ENCODE results near the gene DDX10.
A peak's percentile ranks its signal among the peaks of the same experiment; 100 is the strongest.

DNA sequence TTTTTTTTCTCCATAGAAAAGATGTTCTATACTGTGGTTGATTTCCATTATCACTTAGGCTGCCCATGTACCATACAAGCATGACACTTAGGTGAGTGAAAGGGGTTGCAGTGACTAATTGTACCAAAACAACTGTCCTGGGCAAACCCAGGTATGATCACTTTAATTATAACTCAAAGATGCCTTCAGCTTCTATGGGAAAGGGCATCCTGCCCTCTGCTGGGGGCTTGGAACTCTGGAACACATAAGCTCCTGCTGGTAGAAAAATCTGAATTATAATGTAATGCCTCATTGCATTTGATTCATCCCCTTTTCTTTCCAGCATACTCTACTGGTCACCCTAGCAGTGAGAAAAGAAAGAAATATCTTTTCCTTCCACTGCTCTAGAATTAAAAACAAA lies 206.3 kb downstream of the DDX10 start:
- TF ChIP-seq, protein P1, sequence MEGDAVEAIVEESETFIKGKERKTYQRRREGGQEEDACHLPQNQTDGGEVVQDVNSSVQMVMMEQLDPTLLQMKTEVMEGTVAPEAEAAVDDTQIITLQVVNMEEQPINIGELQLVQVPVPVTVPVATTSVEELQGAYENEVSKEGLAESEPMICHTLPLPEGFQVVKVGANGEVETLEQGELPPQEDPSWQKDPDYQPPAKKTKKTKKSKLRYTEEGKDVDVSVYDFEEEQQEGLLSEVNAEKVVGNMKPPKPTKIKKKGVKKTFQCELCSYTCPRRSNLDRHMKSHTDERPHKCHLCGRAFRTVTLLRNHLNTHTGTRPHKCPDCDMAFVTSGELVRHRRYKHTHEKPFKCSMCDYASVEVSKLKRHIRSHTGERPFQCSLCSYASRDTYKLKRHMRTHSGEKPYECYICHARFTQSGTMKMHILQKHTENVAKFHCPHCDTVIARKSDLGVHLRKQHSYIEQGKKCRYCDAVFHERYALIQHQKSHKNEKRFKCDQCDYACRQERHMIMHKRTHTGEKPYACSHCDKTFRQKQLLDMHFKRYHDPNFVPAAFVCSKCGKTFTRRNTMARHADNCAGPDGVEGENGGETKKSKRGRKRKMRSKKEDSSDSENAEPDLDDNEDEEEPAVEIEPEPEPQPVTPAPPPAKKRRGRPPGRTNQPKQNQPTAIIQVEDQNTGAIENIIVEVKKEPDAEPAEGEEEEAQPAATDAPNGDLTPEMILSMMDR (IDR thresholded peaks at IDR 0.05): peak; percentile 51
- TF ChIP-seq ZFX (IDR thresholded peaks at IDR 0.05; ENCODE audit: borderline replicate concordance): no peak
